Measurements from ENCODE around the gene CUX1. TPM values are rescaled to one million over a fixed set of nuclear protein-coding genes. Genes with fewer than 3 reads are reported as not detected.
"Not testable (repeated sequence)": the region's sequence is repeated elsewhere in the genome, so short reads cannot be mapped to it uniquely, and the experiment has no call there.

Gene CUX1
- total RNA-seq, 1 donor from 2014 or later, result 33.3 TPM

DNA sequence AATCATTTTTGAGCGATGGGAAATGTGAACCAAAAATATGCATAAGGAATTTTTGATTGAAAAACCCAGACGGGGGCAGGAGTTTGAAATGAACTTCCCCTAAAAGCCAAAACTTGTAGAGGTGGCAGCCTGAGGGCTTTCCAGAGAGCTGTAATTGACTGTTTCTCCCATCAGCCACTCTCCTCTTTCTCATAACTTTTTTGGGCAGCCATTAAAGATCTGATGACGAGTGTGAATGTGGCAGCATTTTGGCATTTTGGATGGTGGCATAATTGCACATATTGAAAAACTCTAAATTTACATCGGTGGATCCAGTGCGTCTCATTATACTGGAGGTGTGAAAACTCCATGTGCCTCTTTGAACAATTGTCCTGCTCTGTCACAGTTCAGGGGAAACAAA, 159.0 kb downstream of the CUX1 start:
- intact Hi-C loops (cut with micrococcal nuclease), result no loop called here

GRCh38 chr7:101977249-101977648, 159.8 kb downstream of the CUX1 start:
- intact Hi-C loops (cut with micrococcal nuclease), result no loop called here

GRCh38 chr7:101978683-101979082, 161.3 kb downstream of the CUX1 start:
- intact Hi-C loops (cut with micrococcal nuclease), result no loop called here

DNA sequence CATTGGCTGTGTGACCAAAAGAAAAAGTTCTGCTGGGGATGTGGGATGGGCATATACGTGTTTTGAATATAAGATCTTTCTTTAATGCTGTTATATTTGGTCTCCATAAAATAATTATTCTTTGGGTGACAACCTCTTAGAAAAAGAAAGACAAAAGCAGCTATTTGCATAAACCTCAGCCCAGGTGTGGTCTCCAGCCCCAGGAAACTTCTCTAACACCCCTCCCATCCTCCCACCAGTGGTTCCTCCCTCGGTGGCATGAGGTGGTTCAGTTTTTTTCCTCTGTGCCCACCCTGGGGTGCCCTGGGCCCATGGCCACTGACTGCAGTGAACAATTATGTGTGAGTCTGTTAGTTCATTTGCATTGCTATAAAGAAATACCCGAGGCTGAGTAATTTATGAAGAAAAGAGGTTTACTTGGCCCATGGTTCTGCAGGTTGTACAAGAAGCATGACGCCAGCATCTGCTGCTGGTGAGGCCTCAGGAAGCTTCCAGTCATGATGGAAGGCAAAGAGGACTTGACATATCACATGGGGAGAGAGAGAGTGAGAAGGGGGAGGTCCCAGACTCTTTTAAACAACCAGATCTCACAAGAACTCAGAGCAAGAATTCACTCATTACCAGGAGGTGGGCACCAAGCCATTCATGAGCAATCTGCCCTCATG, 165.9 kb downstream of the CUX1 start:
- intact Hi-C loops (cut with micrococcal nuclease), result no loop called here

GRCh38 chr7:101984133-101984879, 166.9 kb downstream of the CUX1 start:
- intact Hi-C loops (cut with micrococcal nuclease), result no loop called here

GRCh38 chr7:101985057-101985902, 167.9 kb downstream of the CUX1 start:
- intact Hi-C loops (cut with micrococcal nuclease), result no loop called here

DNA sequence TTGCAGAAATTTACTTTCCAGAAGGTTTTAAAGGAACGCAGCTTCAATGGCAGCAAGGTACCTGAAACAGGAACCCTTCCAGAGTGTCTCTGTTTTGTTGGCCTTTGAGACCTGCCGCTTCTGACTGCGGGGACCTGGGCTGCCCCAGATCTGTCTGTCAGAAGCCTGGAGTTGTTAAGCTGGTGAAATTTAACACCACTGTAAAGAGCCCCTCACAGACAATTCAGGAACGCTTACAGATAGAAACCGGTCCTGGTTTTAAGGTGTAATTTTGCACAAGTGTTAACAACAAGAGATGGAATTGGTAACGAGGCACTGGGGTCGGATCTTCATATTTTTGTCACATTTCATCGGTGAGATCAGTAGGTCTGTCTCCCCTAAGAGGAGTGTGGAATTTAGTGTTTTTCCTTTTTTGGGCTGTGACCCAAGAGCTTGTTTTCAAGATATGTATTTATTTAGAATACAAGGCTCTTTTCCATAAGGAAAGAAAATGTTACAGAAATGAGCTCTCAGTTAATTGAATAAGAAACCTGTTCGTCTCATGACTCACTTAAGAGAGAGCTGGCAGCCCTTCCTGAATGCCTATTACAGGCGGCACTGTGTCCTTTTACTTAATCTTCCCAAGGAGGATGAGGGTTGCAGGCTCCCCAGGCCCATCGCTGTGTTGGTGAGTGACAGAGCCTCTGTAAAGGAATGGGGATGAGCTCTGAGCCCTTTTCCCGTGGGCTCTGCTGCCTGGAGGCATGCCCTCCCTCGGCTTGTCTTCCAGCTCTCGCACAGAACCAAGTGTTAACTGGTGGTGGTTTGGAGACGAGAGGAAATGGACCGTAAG, 168.7 kb downstream of the CUX1 start:
- intact Hi-C loops (cut with micrococcal nuclease), result no loop called here

DNA sequence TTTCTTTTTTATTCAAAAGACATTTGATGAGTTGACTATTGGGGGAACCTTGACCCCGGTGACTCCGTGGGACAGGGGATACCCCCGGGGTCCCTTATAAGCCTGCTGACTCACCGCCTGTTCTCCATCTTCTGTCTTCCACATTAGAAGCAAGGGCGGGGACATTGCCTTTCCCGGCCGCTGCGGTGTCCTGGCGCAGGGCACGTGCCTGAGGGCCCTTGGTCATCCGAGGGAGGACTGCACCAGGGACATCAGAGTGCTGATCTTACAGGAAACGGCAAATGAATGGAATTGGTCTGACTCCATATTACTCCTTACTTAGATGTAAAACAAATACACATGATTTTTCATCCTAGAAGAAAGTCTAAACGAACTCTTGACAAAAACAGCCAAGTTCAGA, 170.1 kb downstream of the CUX1 start:
- intact Hi-C loops (cut with micrococcal nuclease), result no loop called here

- intact Hi-C loops (cut with micrococcal nuclease), result not testable (repeated sequence)
These were observed 170.6 kb downstream of the CUX1 start for GRCh38 chr7:101988060-101988459.

DNA sequence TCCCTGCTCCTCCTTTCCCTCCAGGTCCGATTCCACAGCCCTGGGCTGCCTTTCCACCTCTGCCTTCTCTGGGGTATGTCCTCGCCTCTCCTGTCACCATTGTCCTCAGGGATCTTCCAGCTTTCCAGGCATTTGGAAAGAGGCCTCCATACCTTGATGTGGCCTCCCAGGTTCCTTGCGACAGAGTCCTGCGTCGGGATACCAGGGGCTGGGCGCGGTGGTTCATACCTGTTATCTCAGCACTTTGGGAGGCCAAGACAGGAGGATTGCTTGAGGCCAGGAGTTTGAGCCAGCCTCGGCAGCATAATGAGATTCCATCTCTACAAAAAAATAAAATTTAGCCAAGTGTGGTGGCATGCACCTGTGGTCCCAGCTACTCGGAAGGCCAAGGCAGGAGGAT, 171.1 kb downstream of the CUX1 start:
- intact Hi-C loops (cut with micrococcal nuclease), result no loop called here

DNA sequence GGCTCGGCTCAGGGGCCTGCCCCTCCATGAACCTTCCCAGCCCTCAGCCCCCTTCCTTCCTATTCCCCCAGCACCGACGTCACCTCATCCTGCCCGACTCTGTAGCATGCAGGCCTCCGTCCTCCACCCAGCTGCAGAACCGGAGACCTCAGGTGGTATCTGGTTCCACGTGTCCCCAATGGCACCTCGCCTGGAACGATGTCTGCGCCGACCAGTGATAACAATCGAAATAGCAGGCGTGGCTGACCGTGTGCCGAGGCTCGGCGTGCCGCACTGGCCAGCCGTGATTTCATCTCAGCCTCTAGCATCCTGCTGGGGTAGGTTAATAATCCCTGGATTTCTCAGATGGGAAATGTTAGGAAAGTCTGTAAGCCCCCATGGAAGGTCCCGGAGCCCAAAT, 171.7 kb downstream of the CUX1 start:
- intact Hi-C loops (cut with micrococcal nuclease), result no loop called here

DNA sequence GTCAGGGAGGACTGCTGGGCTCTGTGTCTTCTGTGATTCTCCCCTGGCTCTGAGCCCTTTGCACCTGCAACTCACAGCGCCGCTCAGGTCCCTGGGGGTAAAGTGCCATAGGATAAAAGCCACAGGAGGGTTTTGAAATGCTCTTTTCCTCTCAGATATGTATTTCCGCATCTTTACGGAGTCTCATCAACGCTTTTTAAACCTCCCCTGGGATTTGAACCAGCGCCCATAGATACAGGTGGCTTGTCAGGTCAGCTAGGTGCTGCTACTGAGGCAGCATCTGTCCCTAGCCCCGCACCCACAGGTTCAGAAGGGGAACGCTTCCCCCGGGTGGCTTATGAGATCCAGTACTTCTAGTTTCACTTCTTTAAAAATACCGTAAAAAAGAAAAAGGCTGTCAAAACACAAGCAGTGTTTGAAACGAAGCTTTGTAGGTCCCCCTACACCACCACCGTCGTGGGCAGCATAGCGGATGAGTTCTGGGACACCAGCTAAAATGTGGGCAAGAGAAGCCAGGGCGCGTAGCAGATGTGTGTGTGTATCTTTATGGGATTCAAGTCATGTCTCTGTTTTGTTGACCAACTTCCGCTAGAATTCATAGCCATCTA, 173.5 kb downstream of the CUX1 start:
- intact Hi-C loops (cut with micrococcal nuclease), result no loop called here

GRCh38 chr7:101991860-101992259, 174.4 kb downstream of the CUX1 start:
- intact Hi-C loops (cut with micrococcal nuclease), result no loop called here

DNA sequence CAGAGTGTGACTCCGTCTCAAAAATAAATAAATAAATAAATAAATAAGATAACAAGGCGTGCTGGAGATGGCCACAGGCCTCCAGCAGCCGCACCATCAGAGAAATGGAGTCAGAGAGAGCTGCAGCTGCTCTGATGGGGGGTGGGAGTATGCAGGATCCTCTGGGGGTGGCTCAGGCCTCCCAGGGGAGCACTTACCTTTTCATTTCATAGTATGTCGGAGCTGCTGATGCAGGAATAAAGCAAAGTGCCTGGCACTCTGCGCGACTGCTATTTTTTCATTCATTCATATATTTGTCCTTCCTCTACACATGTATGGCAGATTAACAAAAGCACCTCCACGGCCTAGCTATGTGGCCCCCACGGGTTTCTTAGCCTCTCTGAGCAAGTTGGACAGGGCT, 175.9 kb downstream of the CUX1 start:
- intact Hi-C loops (cut with micrococcal nuclease), result no loop called here

GRCh38 chr7:101995121-101995520, 177.7 kb downstream of the CUX1 start:
- intact Hi-C loops (cut with micrococcal nuclease), result no loop called here

DNA sequence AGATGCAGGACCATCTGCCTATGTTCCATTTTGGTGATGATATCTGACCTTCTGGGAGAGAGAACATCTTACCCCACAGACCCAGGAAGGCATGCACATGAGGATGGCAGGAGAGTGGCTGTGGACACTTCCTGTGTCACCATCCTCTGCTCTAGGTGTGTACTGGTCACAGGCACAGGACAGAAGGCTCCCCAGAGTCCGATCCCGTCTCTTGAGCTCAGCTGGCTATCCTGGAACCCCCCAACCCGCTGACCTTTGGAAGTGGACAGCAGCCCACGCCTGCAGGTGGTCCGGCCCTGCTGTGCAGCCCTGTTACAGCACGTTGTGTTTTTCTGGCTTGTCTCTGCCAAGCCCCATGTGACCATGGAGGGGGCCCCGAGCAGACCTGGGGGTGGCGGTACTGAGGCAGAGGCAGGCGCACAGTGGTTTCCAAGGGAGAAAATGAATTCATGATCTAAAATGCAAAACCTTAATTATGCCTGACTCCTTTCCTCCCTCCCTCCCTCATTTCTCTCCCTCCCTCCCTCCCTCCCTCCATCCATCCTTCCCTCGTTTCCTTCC, 178.8 kb downstream of the CUX1 start:
- intact Hi-C loops (cut with micrococcal nuclease), result no loop called here

DNA sequence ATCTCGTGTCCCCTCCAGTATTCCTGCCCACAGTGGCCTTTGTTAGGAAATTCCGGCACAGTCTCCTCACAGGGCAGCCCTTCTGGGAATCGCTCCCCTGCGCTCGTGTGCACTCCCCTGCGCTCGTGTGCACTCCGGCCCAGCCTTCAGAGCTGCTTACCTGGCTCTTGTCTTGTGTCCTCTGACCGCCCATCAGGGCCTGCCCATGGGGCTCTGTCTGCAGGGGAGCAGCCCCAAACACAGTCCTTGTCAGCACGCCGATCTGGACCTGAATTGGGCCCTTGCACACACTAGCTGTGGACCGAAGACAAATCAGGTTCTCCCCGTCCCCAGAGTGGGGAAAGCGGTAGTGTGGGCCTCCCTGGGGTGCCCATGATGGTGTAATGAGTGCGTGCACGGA, 179.4 kb downstream of the CUX1 start:
- intact Hi-C loops (cut with micrococcal nuclease), result no loop called here

- intact Hi-C loops (cut with micrococcal nuclease), result no loop called here
These were observed 180.8 kb downstream of the CUX1 start for GRCh38 chr7:101998029-101998905.

GRCh38 chr7:101998906-101999240, 181.4 kb downstream of the CUX1 start:
- intact Hi-C loops (cut with micrococcal nuclease), result no loop called here

DNA sequence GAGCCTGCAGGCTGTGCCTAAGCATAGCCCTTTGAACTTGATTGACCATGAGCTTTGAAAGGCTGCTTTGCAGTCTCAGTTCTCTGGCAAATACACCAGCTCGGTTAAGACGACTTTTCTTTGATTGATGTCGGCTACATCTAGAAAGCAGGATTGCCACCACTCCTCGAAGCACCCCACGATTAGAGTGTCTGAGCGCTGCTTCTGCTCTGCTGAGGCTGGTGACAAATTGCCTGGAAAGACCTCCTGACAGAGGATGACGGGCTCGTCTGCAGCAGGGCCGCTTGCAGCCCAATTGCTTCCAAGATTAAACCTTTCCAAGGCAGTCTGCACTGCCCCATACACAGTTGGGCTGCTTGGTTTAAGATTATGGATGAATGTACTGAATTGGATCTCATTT, 182.0 kb downstream of the CUX1 start:
- intact Hi-C loops (cut with micrococcal nuclease), result no loop called here

Measured in T-helper 2 cell treated with Interferon-gamma antibody and Interleukin-4, amounts not matched to agents 100 ng/mL and 5 ng/mL, for 36 hours (primary cell).